EH (cell line): ENCODE data around the gene TRAPPC10.

Experiments
- DNase-seq: peaks from one replicate; pipeline ENCODE4 v3.0.0-alpha.2; 2015; ENCODE audit warnings: low read depth

TRAPPC10 gene

GRCh38 chr21:44003307-44003966, 8.7 kb upstream of the TRAPPC10 start:
- no peak for DNase-seq

GRCh38 chr21:44005071-44005470, 7.0 kb upstream of the TRAPPC10 start:
- no peak for DNase-seq

GRCh38 chr21:44005593-44005992, 6.5 kb upstream of the TRAPPC10 start:
- DNase-seq = no peak

- DNase-seq = peak; percentile 95
Observed at GRCh38 chr21:44006017-44006619, 6.0 kb upstream of the TRAPPC10 start.

GRCh38 chr21:44006656-44007055, 5.5 kb upstream of the TRAPPC10 start:
- DNase-seq = peak; percentile 74

- no peak for DNase-seq
Observed at GRCh38 chr21:44010429-44010828, 1.7 kb upstream of the TRAPPC10 start.

- DNase-seq = no peak
Observed at GRCh38 chr21:44011123-44011522, 986 bp upstream of the TRAPPC10 start.

GRCh38 chr21:44012474-44013379, 618 bp downstream of the TRAPPC10 start:
- DNase-seq = peak; percentile 26

GRCh38 chr21:44013380-44014088, 1.4 kb downstream of the TRAPPC10 start:
- no peak for DNase-seq

- DNase-seq = no peak
Observed at GRCh38 chr21:44017601-44018000, 5.5 kb downstream of the TRAPPC10 start.

- no peak for DNase-seq
Observed at GRCh38 chr21:44018127-44018526, 6.0 kb downstream of the TRAPPC10 start.

GRCh38 chr21:44018813-44019567, 6.9 kb downstream of the TRAPPC10 start:
- DNase-seq = no peak

- no peak for DNase-seq
Observed at GRCh38 chr21:44019568-44019958, 7.5 kb downstream of the TRAPPC10 start.

GRCh38 chr21:44020551-44020950, 8.4 kb downstream of the TRAPPC10 start:
- no peak for DNase-seq

GRCh38 chr21:44021064-44021463, 9.0 kb downstream of the TRAPPC10 start:
- DNase-seq = no peak

- DNase-seq = no peak
Observed at GRCh38 chr21:44024257-44024656, 12.1 kb downstream of the TRAPPC10 start.

- peak; percentile 51 for DNase-seq
Observed at GRCh38 chr21:44024887-44025353, 12.8 kb downstream of the TRAPPC10 start.

- no peak for DNase-seq
Observed at GRCh38 chr21:44027607-44028286, 15.6 kb downstream of the TRAPPC10 start.

- DNase-seq = no peak
Observed at GRCh38 chr21:44028287-44028659, 16.2 kb downstream of the TRAPPC10 start.

- no peak for DNase-seq
Observed at GRCh38 chr21:44029460-44030087, 17.5 kb downstream of the TRAPPC10 start.
